ENCODE results near the gene WNK4.

DNA sequence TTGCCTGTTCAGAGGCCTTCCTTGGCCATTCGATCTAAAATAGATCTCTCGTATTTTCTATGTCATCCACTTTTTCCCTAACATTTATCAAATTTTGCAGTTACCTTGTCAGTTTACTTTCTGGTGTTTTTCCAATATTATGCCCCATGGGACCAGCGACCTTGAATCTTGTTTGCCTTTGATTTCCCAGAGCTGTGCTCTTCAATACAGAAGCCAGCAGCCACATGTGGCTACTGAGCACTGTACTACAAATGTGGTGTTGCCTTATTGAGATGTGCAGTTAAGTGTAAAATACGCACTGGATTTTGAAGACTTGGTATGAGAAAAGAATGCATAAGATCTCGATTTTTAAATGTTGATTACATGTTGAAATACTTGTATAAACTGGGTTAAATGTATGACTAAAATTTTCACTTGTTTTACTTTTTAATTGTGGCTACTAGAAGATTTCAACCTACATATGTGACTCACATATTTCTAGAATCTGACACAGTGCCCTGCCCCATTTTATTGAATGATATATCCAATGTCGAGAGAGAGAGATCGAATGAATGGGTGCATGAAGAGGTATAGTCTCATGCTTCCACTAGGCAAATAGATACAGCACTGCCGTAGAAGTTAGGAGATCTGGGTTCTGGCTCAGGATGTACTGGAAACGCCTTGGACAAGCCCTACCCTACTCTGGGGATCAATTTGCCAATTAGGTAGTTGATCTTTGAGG lies 52.0 kb downstream of the WNK4 start:
- TF ChIP-seq POLR2A (IDR thresholded peaks at IDR 0.05) (no peak), CTCF (IDR thresholded peaks at IDR 0.05) (no peak)

Measured in heart left ventricle (tissue), 13 donors.